ENCODE measurements around the gene NOS3.
"Not testable (repeated sequence)": the region's sequence is repeated elsewhere in the genome, so short reads cannot be mapped to it uniquely, and the experiment has no call there.

- TF ChIP-seq CTCF (IDR thresholded peaks at IDR 0.05 in 4 of 5, conservative IDR thresholded peaks at IDR 0.05 in 1 of 5); POLR2A (IDR thresholded peaks at IDR 0.05): not testable (repeated sequence)
Observed at GRCh38 chr7:151027728-151028130, 36.9 kb downstream of the NOS3 start.
